Measurements from ENCODE around the gene MPC1. TPM values are rescaled to one million over a fixed set of nuclear protein-coding genes. Genes with fewer than 3 reads are reported as not detected.

MPC1 gene
- total RNA-seq = 10 to 100 TPM; 39.0 to 91.6 (median 54.1) TPM

- Histone ChIP-seq H3K27ac (peak within 1 kb of the TSS; percentile 89 to 96), H3K4me1 (replicated peaks in 1 of 2) (peaks cover 0 to 9% of the 10 kb centered on the region in 2 donors), H3K4me3 (peak within 1 kb of the TSS; percentile 60 to 94 (median 74))
- WGBS, 10 experiments = 0 to 3% (median 0%) methylated on average over 3 to 18 of the region's 94 CpGs; no CpG with 5 or more reads in 1 of the 10 experiments
- in situ Hi-C loops (cut with MboI; ENCODE audit: low pct_unique_long_range_greater_than_20kb in 2 of 9, low sequenced_read_pairs in 9 of 9, unreplicated experiment in 9 of 9) = loop anchor here in 3 of 9 experiments (10.0 to 25.0 kb wide), 3 partner anchors 96 to 221 kb away; partner anchors contain the start of gene TBXT (in 1 of the 3)
- peak; percentile 88 to 95 (median 90) for ATAC-seq (replicated peaks in 6 of 8)
Measured at GRCh38 chr6:166382933-166383801, at the start of gene MPC1. Gene MPC1, minus strand, starts transcription at chr6:166382940. Its CDS starts 64 bp downstream, at chr6:166382876.

- WGBS, 10 experiments = 78 to 100% (median 99%) methylated on average over 2 to 11 of the region's 17 CpGs; no CpG with 5 or more reads in 4 of the 10 experiments
- ATAC-seq (replicated peaks in 6 of 8) = no peak
- H3K27ac ChIP-seq = no peak overlapping the region
- in situ Hi-C loops (cut with MboI; ENCODE audit: low pct_unique_long_range_greater_than_20kb in 2 of 9, low sequenced_read_pairs in 9 of 9, unreplicated experiment in 9 of 9) = no loop called here
- no peak overlapping the region for H3K4me3 ChIP-seq
- no peaks in the 10 kb centered on the region for H3K4me1 ChIP-seq (replicated peaks in 1 of 2)
Measured at GRCh38 chr6:166430269-166430668, 47.5 kb upstream of the MPC1 start.

GRCh38 chr6:166424431-166424830, 41.7 kb upstream of the MPC1 start:
- 54 to 100% (median 88%) methylated on average over 2 to 8 of the region's 12 CpGs; no CpG with 5 or more reads in 3 of the 10 experiments for WGBS, 10 experiments
- Histone ChIP-seq H3K4me3 (no peak overlapping the region), H3K27ac (no peak overlapping the region), H3K4me1 (replicated peaks in 1 of 2) (no peaks in the 10 kb centered on the region)
- in situ Hi-C loops (cut with MboI; ENCODE audit: low pct_unique_long_range_greater_than_20kb in 2 of 9, low sequenced_read_pairs in 9 of 9, unreplicated experiment in 9 of 9) = loop anchor here in 2 of 9 experiments (25.0 kb wide), 2 partner anchors 137 to 262 kb away; partner anchors contain the start of gene TBXT (in 1 of the 2)
- no peak for ATAC-seq (replicated peaks in 6 of 8)

DNA sequence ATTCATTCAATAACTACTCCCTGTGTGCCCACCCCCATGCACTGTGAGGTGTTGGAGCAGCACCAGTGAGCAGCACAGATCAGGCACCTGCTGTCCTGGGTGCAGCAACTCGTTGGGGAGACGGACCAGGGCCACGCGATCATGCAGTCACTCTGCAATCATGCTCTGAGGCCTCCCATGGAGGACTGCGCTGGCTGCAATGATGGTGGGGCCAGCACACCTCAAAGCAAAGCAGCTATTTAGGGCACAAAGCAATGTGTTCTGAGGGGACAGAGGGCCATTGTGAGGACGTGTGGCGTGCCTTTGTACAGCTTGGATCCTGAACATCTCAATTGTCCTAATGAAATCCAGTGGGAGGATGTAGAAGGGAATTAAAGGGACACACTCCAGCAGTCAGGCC, 41.0 kb upstream of the MPC1 start:
- WGBS, 10 experiments = 50 to 94% (median 79%) methylated on average over 1 to 5 of the region's 7 CpGs; no CpG with 5 or more reads in 4 of the 10 experiments
- ATAC-seq (replicated peaks in 6 of 8) = no peak
- Histone ChIP-seq H3K4me1 (replicated peaks in 1 of 2) (no peaks in the 10 kb centered on the region), H3K27ac (no peak overlapping the region), H3K4me3 (no peak overlapping the region)
- in situ Hi-C loops (cut with MboI; ENCODE audit: low pct_unique_long_range_greater_than_20kb in 2 of 9, low sequenced_read_pairs in 9 of 9, unreplicated experiment in 9 of 9) = loop anchor here in 2 of 9 experiments (25.0 kb wide), 2 partner anchors 136 to 261 kb away; partner anchors contain the start of gene TBXT (in 1 of the 2)

- Histone ChIP-seq H3K4me3 (no peak overlapping the region), H3K4me1 (replicated peaks in 1 of 2) (no peaks in the 10 kb centered on the region), H3K27ac (no peak overlapping the region)
- in situ Hi-C loops (cut with MboI; ENCODE audit: low pct_unique_long_range_greater_than_20kb in 2 of 9, low sequenced_read_pairs in 9 of 9, unreplicated experiment in 9 of 9) = loop anchor here in 2 of 9 experiments (25.0 kb wide), 2 partner anchors 136 to 261 kb away; partner anchors contain the start of gene TBXT (in 1 of the 2)
- ATAC-seq (replicated peaks in 6 of 8) = no peak
- WGBS, 10 experiments = 58 to 100% (median 88%) methylated on average over 1 to 21 of the region's 22 CpGs; no CpG with 5 or more reads in 3 of the 10 experiments
Measured at GRCh38 chr6:166423051-166423745, 40.5 kb upstream of the MPC1 start.

- H3K27ac ChIP-seq = no peak overlapping the region
- in situ Hi-C loops (cut with MboI; ENCODE audit: low pct_unique_long_range_greater_than_20kb in 2 of 9, low sequenced_read_pairs in 9 of 9, unreplicated experiment in 9 of 9) = loop anchor here in 2 of 9 experiments (25.0 kb wide), 2 partner anchors 135 to 260 kb away; partner anchors contain the start of gene TBXT (in 1 of the 2)
- WGBS, 10 experiments = 90 to 100% (median 93%) methylated on average over 1 to 12 of the region's 20 CpGs
- no peak for ATAC-seq (replicated peaks in 6 of 8)
- no peak overlapping the region for H3K4me3 ChIP-seq
- H3K4me1 ChIP-seq (replicated peaks in 1 of 2) = no peaks in the 10 kb centered on the region
Measured at GRCh38 chr6:166422201-166422940, 39.6 kb upstream of the MPC1 start.

- Histone ChIP-seq H3K4me1 (replicated peaks in 1 of 2) (no peaks in the 10 kb centered on the region), H3K27ac (no peak overlapping the region), H3K4me3 (no peak overlapping the region)
- ATAC-seq (replicated peaks in 6 of 8) = peak in 3 of 8 experiments; percentile 27 to 97 (median 65)
- in situ Hi-C loops (cut with MboI; ENCODE audit: low pct_unique_long_range_greater_than_20kb in 2 of 9, low sequenced_read_pairs in 9 of 9, unreplicated experiment in 9 of 9) = loop anchor here in 2 of 9 experiments (25.0 kb wide), 2 partner anchors 133 to 258 kb away; partner anchors contain the start of gene TBXT (in 1 of the 2)
- 56 to 80% (median 74%) methylated on average over 1 to 5 of the region's 6 CpGs; no CpG with 5 or more reads in 3 of the 10 experiments for WGBS, 10 experiments
Measured at GRCh38 chr6:166420351-166420750, 37.6 kb upstream of the MPC1 start.

DNA sequence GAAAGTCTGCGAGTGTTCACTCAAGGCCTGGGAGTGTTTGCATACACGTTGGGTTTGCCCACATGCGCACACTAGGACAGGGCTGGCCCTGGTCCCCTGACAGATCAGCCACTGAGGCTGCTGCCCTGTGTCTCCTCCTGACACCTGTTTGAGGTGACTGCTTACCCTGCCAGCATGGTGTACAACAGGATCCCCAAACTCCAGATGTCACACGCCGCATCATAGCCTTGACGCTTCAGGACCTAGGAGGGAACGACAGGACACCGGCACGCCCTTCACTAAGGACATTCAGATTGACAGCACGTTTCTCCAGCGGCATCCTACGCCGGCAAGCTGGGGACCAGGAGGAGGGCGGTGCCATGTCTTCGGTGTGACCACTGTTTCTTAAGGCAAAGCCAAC, 37.0 kb upstream of the MPC1 start:
- WGBS, 10 experiments = 72 to 100% (median 91%) methylated on average over 1 to 14 of the region's 15 CpGs; no CpG with 5 or more reads in 2 of the 10 experiments

DNA sequence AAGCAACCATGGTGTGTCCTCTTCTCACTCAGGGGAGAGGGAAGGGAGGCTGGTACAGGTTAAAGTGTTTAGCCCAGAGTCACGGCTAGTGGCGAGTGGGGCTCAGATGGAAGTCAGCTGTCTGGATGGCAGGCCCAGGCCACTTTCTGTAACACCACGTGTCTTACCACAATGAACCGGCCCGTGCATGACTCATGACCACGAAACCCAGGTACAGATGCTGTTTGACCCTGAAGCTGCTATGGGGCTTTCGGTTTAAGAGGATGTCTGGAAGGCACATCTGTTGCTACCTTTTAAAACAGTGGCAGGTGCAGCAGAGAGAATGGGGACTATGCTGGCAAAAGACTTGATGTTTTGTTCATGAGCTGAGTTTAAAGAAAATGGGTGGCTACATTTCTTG, 36.5 kb upstream of the MPC1 start:
- Histone ChIP-seq H3K4me1 (replicated peaks in 1 of 2) (no peaks in the 10 kb centered on the region), H3K27ac (no peak overlapping the region), H3K4me3 (no peak overlapping the region)
- no peak for ATAC-seq (replicated peaks in 6 of 8)
- WGBS, 10 experiments = 75 to 100% (median 96%) methylated on average over 1 to 7 of the region's 7 CpGs; no CpG with 5 or more reads in 3 of the 10 experiments
- in situ Hi-C loops (cut with MboI; ENCODE audit: low pct_unique_long_range_greater_than_20kb in 2 of 9, low sequenced_read_pairs in 9 of 9, unreplicated experiment in 9 of 9) = loop anchor here in 2 of 9 experiments (25.0 kb wide), 2 partner anchors 132 to 257 kb away; partner anchors contain the start of gene TBXT (in 1 of the 2)

More for the DNA sequence above, 37.0 kb upstream of the MPC1 start:
- in situ Hi-C loops (cut with MboI; ENCODE audit: low pct_unique_long_range_greater_than_20kb in 2 of 9, low sequenced_read_pairs in 9 of 9, unreplicated experiment in 9 of 9) = loop anchor here in 2 of 9 experiments (25.0 kb wide), 2 partner anchors 132 to 257 kb away; partner anchors contain the start of gene TBXT (in 1 of the 2)
- H3K4me3 ChIP-seq = no peak overlapping the region
- no peak for ATAC-seq (replicated peaks in 6 of 8)
- H3K27ac ChIP-seq = no peak overlapping the region
- H3K4me1 ChIP-seq (replicated peaks in 1 of 2) = no peaks in the 10 kb centered on the region

GRCh38 chr6:166418691-166419143, 36.0 kb upstream of the MPC1 start:
- Histone ChIP-seq H3K4me1 (replicated peaks in 1 of 2) (no peaks in the 10 kb centered on the region), H3K4me3 (no peak overlapping the region), H3K27ac (no peak overlapping the region)
- WGBS, 10 experiments = 80 to 100% (median 98%) methylated on average over 1 to 7 of the region's 9 CpGs; no CpG with 5 or more reads in 2 of the 10 experiments
- in situ Hi-C loops (cut with MboI; ENCODE audit: low pct_unique_long_range_greater_than_20kb in 2 of 9, low sequenced_read_pairs in 9 of 9, unreplicated experiment in 9 of 9) = loop anchor here in 2 of 9 experiments (25.0 kb wide), 2 partner anchors 131 to 256 kb away; partner anchors contain the start of gene TBXT (in 1 of the 2)
- ATAC-seq (replicated peaks in 6 of 8) = no peak

DNA sequence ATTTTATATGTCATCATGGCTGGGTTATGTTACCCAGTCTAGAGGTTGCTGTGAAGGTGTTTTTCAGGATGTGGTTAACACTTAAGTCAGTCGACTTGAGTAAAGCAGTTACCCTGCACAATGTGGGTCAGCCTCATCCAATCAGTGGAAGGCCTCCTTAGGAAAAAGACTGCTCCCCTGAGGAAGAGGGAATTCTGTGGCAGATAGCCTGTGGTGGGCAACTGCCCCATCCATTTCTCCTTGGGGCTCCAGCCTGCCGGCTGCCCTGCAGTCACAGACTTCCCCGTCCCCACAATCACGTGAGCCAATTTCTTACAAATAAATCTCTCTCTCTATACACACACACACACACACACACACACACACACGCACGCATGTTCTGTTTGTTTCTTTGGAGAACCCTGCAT, 34.5 kb upstream of the MPC1 start:
- peak in 1 of 8 experiments; percentile 19 for ATAC-seq (replicated peaks in 6 of 8)
- 55 to 100% (median 83%) methylated on average over 1 to 2 of the region's 6 CpGs; no CpG with 5 or more reads in 3 of the 10 experiments for WGBS, 10 experiments
- no peak overlapping the region for H3K27ac ChIP-seq
- in situ Hi-C loops (cut with MboI; ENCODE audit: low pct_unique_long_range_greater_than_20kb in 2 of 9, low sequenced_read_pairs in 9 of 9, unreplicated experiment in 9 of 9) = loop anchor here in 2 of 9 experiments (25.0 kb wide), 2 partner anchors 130 to 255 kb away; partner anchors contain the start of gene TBXT (in 1 of the 2)
- no peaks in the 10 kb centered on the region for H3K4me1 ChIP-seq (replicated peaks in 1 of 2)
- H3K4me3 ChIP-seq = no peak overlapping the region
